ENCODE data around the gene STARD3.

- TF ChIP-seq CTCF (conservative IDR thresholded peaks at IDR 0.05) = no peak
- no peak for TF ChIP-seq ZFX (IDR thresholded peaks at IDR 0.05)
Observed at GRCh38 chr17:39596543-39597267, 40.2 kb upstream of the STARD3 start.

All from C4-2B (cell line).